Measurements from ENCODE around the gene LINGO4.

- TF ChIP-seq CTCF (conservative IDR thresholded peaks at IDR 0.05; ENCODE audit: low read length): no peak
- TF ChIP-seq EZH2phosphoT487 (IDR thresholded peaks at IDR 0.05; ENCODE audit: borderline replicate concordance): no peak
Observed at GRCh38 chr1:151762941-151763921, 42.0 kb downstream of the LINGO4 start, which contains the start of gene MRPL9.

Measured in Loucy (cell line).